GM10248 (cell line): Measurements from ENCODE around the gene FBXL17.

Source experiments
- CTCF ChIA-PET: fragments of 300-600 bp; sonication (Branson Sonifier 250); formaldehyde crosslinking; extraction: SDS; loops from one replicate; lab custom pipeline; 2021; ENCODE audit warnings: antibody characterized with exemption; lab: Yijun Ruan, JAX
- POLR2A ChIA-PET: fragments of 350-650 bp; sonication (Branson Sonifier 250); formaldehyde crosslinking; extraction: SDS; loops from one replicate; lab custom pipeline; 2020; ENCODE audit warnings: antibody characterized with exemption; lab: Yijun Ruan, JAX
- DNase-seq: peaks from one replicate; pipeline ENCODE4 v3.0.0; 2012; ENCODE audit errors: extremely low spot score
- TF ChIP-seq, protein P1 (sequence below): IDR thresholded peaks from 2 replicates; pipeline ENCODE4 v1.5.1; 2012; ENCODE audit warnings: mild to moderate bottlenecking, low read depth; ENCODE audit errors: extremely low read depth, missing control alignments, control extremely low read depth

The FBXL17 gene

DNA sequence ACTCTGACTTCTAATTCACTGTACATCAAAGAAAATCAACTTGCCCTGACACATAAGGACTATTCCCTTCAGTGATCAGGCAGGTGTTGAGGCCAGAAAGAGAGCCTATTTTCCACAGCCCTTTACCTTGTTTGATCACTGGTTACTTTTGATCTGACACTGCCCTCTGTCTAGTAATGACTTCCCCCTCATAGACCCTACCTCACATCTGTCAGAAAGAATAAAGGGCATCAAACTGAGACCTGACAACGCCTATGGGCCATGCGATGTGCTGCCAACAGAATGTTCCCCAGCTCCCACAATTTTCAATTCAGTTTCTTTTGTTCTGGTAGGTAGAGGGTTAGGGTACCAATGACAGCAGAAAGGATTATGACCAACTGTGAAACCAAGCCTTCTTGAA lies 47.7 kb downstream of the FBXL17 start:
- ChIA-PET POLR2A (no interaction called here), CTCF (interaction anchor here (0.7 to 2.8 kb wide), 4 partner anchors 11 to 74 kb away, joined by 3 to 8 read pairs (median 4); no protein-coding TSS in a partner anchor)
- TF ChIP-seq, protein P1, sequence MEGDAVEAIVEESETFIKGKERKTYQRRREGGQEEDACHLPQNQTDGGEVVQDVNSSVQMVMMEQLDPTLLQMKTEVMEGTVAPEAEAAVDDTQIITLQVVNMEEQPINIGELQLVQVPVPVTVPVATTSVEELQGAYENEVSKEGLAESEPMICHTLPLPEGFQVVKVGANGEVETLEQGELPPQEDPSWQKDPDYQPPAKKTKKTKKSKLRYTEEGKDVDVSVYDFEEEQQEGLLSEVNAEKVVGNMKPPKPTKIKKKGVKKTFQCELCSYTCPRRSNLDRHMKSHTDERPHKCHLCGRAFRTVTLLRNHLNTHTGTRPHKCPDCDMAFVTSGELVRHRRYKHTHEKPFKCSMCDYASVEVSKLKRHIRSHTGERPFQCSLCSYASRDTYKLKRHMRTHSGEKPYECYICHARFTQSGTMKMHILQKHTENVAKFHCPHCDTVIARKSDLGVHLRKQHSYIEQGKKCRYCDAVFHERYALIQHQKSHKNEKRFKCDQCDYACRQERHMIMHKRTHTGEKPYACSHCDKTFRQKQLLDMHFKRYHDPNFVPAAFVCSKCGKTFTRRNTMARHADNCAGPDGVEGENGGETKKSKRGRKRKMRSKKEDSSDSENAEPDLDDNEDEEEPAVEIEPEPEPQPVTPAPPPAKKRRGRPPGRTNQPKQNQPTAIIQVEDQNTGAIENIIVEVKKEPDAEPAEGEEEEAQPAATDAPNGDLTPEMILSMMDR: no peak
- DNase-seq: no peak

DNA sequence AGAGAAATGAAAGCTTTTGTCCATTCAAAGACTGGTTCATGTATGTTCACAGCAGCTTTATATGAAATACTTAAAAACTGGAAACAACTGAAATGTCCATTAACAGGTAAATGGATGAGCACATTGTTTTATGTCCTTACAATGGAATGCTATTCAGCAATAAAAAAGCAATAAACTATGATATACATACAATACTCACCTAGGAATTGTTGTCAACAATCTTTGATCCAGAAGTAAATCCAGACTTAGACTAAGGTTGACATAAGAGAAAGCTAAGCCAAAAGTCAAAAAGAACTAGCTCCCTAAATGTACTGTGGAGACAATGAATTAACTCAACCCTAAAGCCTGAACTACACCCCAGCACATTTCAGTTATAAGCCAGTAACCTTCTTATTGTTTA lies 54.9 kb downstream of the FBXL17 start:
- DNase-seq: no peak
- TF ChIP-seq, protein P1: no peak
- POLR2A ChIA-PET: no interaction called here
- CTCF ChIA-PET: interaction anchor here (2.1 to 3.5 kb wide), 2 partner anchors 18 to 66 kb away, joined by 6 to 11 read pairs; no protein-coding TSS in a partner anchor

DNA sequence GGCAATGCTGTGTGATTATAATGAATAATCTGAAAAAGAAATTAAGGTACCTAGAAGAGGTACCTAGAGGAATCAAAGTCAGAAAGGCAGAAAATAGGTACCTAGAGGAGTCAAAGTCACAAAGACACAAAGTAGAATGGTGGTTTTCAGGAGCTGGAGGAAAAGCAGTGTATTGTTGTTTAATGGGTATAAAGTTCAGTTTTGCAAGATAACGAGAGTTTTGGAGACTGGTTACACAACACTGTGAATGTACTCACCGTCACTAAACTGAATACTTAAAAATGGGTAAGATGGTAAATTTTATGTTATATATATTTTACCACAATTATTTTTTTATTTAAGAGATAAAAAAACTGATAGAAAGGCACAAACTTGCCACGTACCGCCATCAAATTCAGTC lies 57.0 kb downstream of the FBXL17 start:
- DNase-seq: no peak
- ChIA-PET POLR2A (no interaction called here), CTCF (interaction anchor here (1.5 kb wide), 1 partner anchor 66 kb away, joined by 3 read pairs; no protein-coding TSS in a partner anchor)
- TF ChIP-seq, protein P1: no peak

DNA sequence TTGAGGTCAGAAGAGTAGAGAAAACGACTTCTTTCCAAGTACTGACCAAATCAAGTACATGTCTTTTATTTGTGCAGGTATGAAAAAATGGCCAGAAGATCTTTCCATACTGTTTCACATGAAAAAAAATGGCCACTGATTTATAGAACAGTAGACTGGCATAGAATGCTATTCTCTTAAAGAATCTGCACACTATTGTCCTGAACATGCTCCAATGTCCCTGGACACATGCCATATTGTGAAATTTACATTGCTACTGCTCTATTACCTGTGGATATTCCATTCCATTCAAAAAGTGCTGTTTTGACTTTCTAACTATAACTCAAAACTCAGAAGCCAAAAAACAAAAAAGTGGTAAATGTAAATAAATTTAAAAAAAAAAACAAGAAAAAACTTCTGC lies 60.6 kb downstream of the FBXL17 start:
- POLR2A ChIA-PET: no interaction called here
- TF ChIP-seq, protein P1: no peak
- CTCF ChIA-PET: no interaction called here
- no peak for DNase-seq

DNA sequence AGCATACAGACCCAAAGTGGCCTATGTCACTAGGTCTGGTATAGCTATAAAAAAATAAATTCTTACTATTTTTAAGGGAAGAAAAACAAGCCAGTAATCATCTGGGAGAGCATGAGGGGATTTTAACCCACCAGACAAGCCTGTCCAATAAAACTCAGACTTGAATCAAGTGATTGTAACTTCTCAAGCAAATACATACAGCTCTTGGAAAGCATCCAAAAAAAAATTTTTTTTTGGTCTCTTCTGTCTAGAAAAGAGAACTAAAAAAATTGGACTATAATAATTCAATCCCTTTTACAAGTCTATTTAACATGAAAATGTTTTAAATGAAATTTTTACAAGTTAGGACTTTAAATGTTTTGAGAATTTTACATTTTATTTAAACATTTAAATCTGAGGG lies 61.7 kb downstream of the FBXL17 start:
- TF ChIP-seq, protein P1: no peak
- POLR2A ChIA-PET: no interaction called here
- CTCF ChIA-PET: interaction anchor here (0.7 to 1.3 kb wide), 2 partner anchors 10 to 14 kb away, joined by 4 read pairs; no protein-coding TSS in a partner anchor
- no peak for DNase-seq

DNA sequence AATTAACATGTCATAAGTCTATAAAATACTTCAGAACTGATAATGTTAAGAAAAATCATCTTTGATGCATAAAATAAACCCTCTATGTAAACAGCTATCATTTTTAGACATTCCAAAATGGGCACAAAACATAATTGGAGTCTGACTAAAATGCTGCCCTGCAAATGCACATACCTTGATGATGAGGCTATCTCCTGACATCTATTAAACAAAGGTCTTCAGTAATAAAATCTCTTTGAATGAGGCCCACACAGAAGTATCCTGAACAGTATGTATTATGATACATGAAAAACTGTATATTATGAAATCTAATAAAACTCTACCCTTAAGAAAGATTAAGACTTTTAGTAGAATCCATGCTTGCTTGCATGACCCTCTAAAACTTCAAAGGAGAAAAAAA lies 66.1 kb downstream of the FBXL17 start:
- ChIA-PET POLR2A (no interaction called here), CTCF (no interaction called here)
- TF ChIP-seq, protein P1: no peak
- DNase-seq: no peak
